PC-3 (cell line): ENCODE results near the gene CDX2. TPM values are rescaled to one million over a fixed set of nuclear protein-coding genes. Genes with fewer than 3 reads are reported as not detected.

Experiments used
- ATAC-seq: fragments of 200-7000 bp; cut with Tn5 transposase; 2 replicates; pipeline ENCODE4 v1.9.1; 2020; ENCODE audit warnings: mild to moderate bottlenecking, moderate library complexity
- BruUV-seq: library from RNA; stranded (reverse); fragments of 400-500 nt; replicated peaks from 2 replicates; lab custom pipeline; 2021; lab: Mats Ljungman, UMichigan
- CTCF ChIA-PET: fragments of 300-600 bp; sonication (Branson Sonifier 250); formaldehyde crosslinking; loops from one replicate; lab custom pipeline; 2022; ENCODE audit warnings: antibody characterized with exemption; lab: Charles Lee
- POLR2A ChIA-PET: fragments of 300-600 bp; sonication (Branson Sonifier 250); formaldehyde crosslinking; loops from one replicate; lab custom pipeline; 2022; ENCODE audit warnings: antibody characterized with exemption; ENCODE audit not compliant: unreplicated experiment; lab: Charles Lee
- DNase-seq: peaks from one replicate; pipeline ENCODE4 v3.0.0-alpha.2; 2015
- H2AFZ ChIP-seq: fragments of 300-600 bp; sonication (generic); 2 replicates; pipeline ENCODE4 v1.6.0; 2016; ENCODE audit warnings: antibody characterized with exemption, low read length
- H3F3A ChIP-seq: fragments of 300-600 bp; sonication (generic); one replicate; pipeline ENCODE4 v1.6.0; 2017; ENCODE audit warnings: antibody characterized with exemption, low read length, control low read depth, mild to moderate bottlenecking; ENCODE audit not compliant: unreplicated experiment
- H3K27ac ChIP-seq: fragments of 300-600 bp; sonication (generic); 2 replicates; pipeline ENCODE4 v1.5.1; 2016; ENCODE audit warnings: mild to moderate bottlenecking, low read length
- H3K27me3 ChIP-seq: fragments of 300-600 bp; sonication (generic); 2 replicates; pipeline ENCODE4 v1.6.1; 2016; ENCODE audit warnings: low read length, mixed read lengths
- H3K36me3 ChIP-seq: fragments of 300-600 bp; sonication (generic); 2 replicates; pipeline ENCODE4 v1.6.1; 2016; ENCODE audit warnings: low read depth, mixed run types, low read length, mixed read lengths
- H3K4me1 ChIP-seq: fragments of 300-600 bp; sonication (generic); 2 replicates; pipeline ENCODE4 v1.5.1; 2016; ENCODE audit warnings: low read length; ENCODE audit not compliant: insufficient read depth
- H3K4me2 ChIP-seq: fragments of 300-600 bp; sonication (generic); 2 replicates; pipeline ENCODE4 v1.6.0; 2016; ENCODE audit warnings: low read length
- H3K4me3 ChIP-seq: fragments of 300-600 bp; sonication (generic); 2 replicates; pipeline ENCODE4 v1.5.1; 2016; ENCODE audit warnings: mild to moderate bottlenecking, low read length, mixed read lengths
- H3K79me2 ChIP-seq: fragments of 300-600 bp; sonication (generic); 2 replicates; pipeline ENCODE4 v1.6.1; 2017; ENCODE audit warnings: low read length, mixed read lengths
- H3K9ac ChIP-seq: fragments of 300-600 bp; sonication (generic); 2 replicates; pipeline ENCODE4 v1.6.0; 2016; ENCODE audit warnings: mild to moderate bottlenecking, low read length
- H3K9me2 ChIP-seq: fragments of 300-600 bp; sonication (generic); replicated peaks from 2 replicates; pipeline ENCODE4 v1.6.1; 2016; ENCODE audit warnings: mixed run types, low read length, mixed read lengths
- H3K9me3 ChIP-seq: fragments of 300-600 bp; sonication (generic); 2 replicates; pipeline ENCODE4 v1.6.1; 2016; ENCODE audit warnings: low read length, mixed read lengths
- H4K20me1 ChIP-seq: fragments of 300-600 bp; sonication (generic); 2 replicates; pipeline ENCODE4 v1.6.1; 2016; ENCODE audit warnings: low read length, mixed read lengths
- EZH2 ChIP-seq: fragments of 300-600 bp; sonication (generic); IDR thresholded peaks from one replicate; pipeline ENCODE4 v1.6.1; 2017; ENCODE audit warnings: antibody characterized with exemption, mild to moderate bottlenecking, low read length; ENCODE audit not compliant: unreplicated experiment
- EZH2phosphoT487 ChIP-seq: fragments of 300-600 bp; sonication (generic); IDR thresholded peaks from 2 replicates; pipeline ENCODE4 v1.6.1; 2018; ENCODE audit warnings: mild to moderate bottlenecking, antibody characterized with exemption, low read length, borderline replicate concordance
- intact Hi-C: fragments of 100-400 bp; cut with micrococcal nuclease; formaldehyde crosslinking; loops from 2 replicates; pipeline ENCODE4 v1.9.0; 2023
- total RNA-seq: library from RNA; depleted of rRNA; stranded (reverse); fragments of >200 nt; gene quantifications from 2 replicates; pipeline ENCODE4 v1.2.3, GENCODE V29; 2014
- TF ChIP-seq, protein P1 (sequence below): fragments of 300-600 bp; sonication (generic); conservative IDR thresholded peaks from 2 replicates; pipeline ENCODE4 v1.5.1; 2017; ENCODE audit warnings: antibody characterized with exemption, low read depth, mild to moderate bottlenecking, low read length

Gene CDX2
- total RNA-seq, 1 experiment from 2014 or later, result 0.62 TPM

DNA sequence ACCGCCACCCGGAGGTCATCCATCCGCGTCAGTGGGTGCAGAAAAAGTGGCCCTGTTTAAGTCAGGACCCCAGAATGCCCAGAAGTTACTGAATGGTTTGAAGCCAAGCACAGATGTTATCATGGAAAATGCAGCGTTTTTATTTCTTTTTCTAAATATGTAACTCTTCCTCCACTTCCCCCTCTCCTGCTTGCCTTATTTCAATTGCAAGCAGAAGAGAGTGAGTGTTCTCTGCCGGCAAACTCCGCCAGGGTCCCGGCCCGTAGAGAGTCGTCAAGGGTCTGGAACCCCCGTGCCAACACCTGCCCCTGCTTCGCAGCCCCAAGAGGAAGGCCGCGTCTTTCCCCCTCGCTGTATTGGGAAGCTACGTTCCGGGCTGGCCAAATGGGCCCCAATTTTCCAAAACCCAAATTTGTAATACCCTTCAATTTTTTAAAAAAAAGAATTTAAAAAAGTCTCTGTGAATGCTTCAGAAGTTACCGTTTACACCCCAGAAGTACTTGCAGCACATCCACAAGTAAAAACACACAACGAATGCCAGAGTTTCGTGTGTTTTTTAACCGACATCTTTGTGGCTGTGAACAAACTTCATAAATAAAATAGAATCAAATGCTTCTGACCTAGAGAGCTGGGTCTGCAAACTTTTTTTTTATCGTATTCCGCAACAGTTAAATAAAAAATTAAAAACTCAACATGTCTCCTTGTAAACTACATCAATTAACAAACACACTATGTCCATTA lies 50.0 kb downstream of the CDX2 start:
- TF ChIP-seq EZH2phosphoT487 (no peak), EZH2 (no peak)
- TF ChIP-seq, protein P1, sequence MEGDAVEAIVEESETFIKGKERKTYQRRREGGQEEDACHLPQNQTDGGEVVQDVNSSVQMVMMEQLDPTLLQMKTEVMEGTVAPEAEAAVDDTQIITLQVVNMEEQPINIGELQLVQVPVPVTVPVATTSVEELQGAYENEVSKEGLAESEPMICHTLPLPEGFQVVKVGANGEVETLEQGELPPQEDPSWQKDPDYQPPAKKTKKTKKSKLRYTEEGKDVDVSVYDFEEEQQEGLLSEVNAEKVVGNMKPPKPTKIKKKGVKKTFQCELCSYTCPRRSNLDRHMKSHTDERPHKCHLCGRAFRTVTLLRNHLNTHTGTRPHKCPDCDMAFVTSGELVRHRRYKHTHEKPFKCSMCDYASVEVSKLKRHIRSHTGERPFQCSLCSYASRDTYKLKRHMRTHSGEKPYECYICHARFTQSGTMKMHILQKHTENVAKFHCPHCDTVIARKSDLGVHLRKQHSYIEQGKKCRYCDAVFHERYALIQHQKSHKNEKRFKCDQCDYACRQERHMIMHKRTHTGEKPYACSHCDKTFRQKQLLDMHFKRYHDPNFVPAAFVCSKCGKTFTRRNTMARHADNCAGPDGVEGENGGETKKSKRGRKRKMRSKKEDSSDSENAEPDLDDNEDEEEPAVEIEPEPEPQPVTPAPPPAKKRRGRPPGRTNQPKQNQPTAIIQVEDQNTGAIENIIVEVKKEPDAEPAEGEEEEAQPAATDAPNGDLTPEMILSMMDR, result no peak
- H3K27me3 ChIP-seq, result 0 out of 2 replicates have a peak, but pooled peaks cover 6% of the 10 kb centered on the region
- H3F3A ChIP-seq, result no peaks in the 10 kb centered on the region
- ChIA-PET POLR2A (no interaction called here), CTCF (interaction anchor here (0.7 kb wide), 1 partner anchor 948 kb away, joined by 4 read pairs; no protein-coding TSS in a partner anchor)
- H3K27ac ChIP-seq, result no peak overlapping the region
- no peaks in the 10 kb centered on the region for H3K9me2 ChIP-seq
- BruUV-seq, result no TSS peak
- intact Hi-C loops, result no loop called here
- no peak overlapping the region for H3K4me2 ChIP-seq
- DNase-seq (no peak), ATAC-seq (no peak)
- H3K4me1 ChIP-seq, result peaks cover 12% of the 10 kb centered on the region
- H3K36me3 ChIP-seq, result no peaks in the 10 kb centered on the region
- H3K9ac ChIP-seq, result no peak overlapping the region
- no peaks in the 10 kb centered on the region for H4K20me1 ChIP-seq
- H3K4me3 ChIP-seq, result no peak overlapping the region
- H3K9me3 ChIP-seq, result no peaks in the 10 kb centered on the region
- no peaks in the 10 kb centered on the region for H3K79me2 ChIP-seq
- H2AFZ ChIP-seq, result no peak overlapping the region

DNA sequence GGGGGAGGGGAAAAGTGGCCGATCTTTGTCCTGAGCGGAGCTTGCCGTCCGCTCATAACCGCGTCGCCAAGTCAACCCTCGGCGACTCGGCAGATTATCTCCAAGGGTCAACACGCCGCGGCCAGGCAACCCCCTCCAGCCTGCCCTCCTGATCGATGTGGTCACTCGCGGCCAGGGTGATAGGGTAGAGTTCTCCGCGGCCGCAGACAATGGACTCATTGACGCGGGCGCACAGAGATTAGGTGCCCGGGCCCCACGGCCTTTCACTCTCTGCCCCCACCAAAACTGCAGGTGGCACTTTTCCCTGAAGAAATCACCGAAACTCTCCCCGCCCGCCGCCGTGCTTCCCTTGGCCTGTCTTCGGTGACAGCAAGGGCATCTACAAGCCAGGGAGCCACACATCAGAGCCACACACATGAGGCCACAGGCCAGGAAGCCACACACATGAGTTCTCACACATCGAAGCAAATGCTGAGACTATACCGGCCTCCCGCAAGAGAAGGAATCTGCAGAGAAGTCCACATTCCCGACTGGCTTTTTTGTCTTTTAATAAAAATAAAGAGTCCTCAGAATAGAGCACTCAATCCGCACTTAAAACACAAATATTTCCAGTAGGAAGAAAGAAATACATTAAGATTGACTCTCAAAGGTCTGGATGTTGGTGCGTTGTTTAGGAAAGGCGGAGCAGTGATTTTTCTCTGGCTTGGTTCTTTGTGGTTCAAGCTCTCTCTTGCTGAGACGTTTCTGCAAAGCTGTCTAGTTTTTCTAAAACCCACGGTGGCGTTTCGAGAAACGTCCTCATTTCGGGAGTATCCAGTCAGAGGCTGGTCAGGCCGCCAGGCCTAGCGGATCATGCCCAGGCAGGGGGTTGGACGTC lies 50.8 kb downstream of the CDX2 start:
- Histone ChIP-seq H3F3A (no peaks in the 10 kb centered on the region), H3K9me3 (no peaks in the 10 kb centered on the region), H3K9ac (no peak overlapping the region), H2AFZ (no peak overlapping the region), H3K4me2 (no peak overlapping the region), H3K4me1 (peaks cover 20% of the 10 kb centered on the region), H3K79me2 (no peaks in the 10 kb centered on the region), H4K20me1 (no peaks in the 10 kb centered on the region), H3K9me2 (no peaks in the 10 kb centered on the region), H3K27me3 (0 out of 2 replicates have a peak, but pooled peaks cover 3% of the 10 kb centered on the region), H3K4me3 (no peak overlapping the region), H3K27ac (no peak overlapping the region), H3K36me3 (no peaks in the 10 kb centered on the region)
- DNase-seq (no peak), ATAC-seq (no peak)
- TF ChIP-seq EZH2 (no peak), EZH2phosphoT487 (no peak)
- TF ChIP-seq, protein P1, result no peak
- ChIA-PET POLR2A (no interaction called here), CTCF (no interaction called here)
- BruUV-seq, result no TSS peak
- intact Hi-C loops, result no loop called here
